Body of pancreas (tissue), 4 donors: ENCODE measurements around the gene ANKRD29.

Experiments used
- POLR2A ChIP-seq, 3 donors: fragments of 450-650 bp; IDR thresholded peaks; one replicate each; pipeline ENCODE4 v1.6.1; 2016; ENCODE audit warnings: antibody characterized with exemption in 3 of 3, mild to moderate bottlenecking in 2 of 3
- TF ChIP-seq, protein P1 (sequence below), 7 experiments: fragments of 450-650 bp in 4 of 7; fragments of 200-600 bp in 3 of 7; sonication (generic) in 3 of 7; IDR thresholded peaks; one replicate each; pipeline ENCODE4 v1.5.1; 2016 to 2019; ENCODE audit warnings: antibody characterized with exemption in 7 of 7

GRCh38 chr18:23673725-23674124 is 11.0 kb upstream of the ANKRD29 start:
- TF ChIP-seq POLR2A (IDR thresholded peaks at IDR 0.05), result no peak
- TF ChIP-seq, protein P1, sequence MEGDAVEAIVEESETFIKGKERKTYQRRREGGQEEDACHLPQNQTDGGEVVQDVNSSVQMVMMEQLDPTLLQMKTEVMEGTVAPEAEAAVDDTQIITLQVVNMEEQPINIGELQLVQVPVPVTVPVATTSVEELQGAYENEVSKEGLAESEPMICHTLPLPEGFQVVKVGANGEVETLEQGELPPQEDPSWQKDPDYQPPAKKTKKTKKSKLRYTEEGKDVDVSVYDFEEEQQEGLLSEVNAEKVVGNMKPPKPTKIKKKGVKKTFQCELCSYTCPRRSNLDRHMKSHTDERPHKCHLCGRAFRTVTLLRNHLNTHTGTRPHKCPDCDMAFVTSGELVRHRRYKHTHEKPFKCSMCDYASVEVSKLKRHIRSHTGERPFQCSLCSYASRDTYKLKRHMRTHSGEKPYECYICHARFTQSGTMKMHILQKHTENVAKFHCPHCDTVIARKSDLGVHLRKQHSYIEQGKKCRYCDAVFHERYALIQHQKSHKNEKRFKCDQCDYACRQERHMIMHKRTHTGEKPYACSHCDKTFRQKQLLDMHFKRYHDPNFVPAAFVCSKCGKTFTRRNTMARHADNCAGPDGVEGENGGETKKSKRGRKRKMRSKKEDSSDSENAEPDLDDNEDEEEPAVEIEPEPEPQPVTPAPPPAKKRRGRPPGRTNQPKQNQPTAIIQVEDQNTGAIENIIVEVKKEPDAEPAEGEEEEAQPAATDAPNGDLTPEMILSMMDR (IDR thresholded peaks at IDR 0.05), result no peak
